Measurements from ENCODE around the gene MACROD2.

The MACROD2 gene

DNA sequence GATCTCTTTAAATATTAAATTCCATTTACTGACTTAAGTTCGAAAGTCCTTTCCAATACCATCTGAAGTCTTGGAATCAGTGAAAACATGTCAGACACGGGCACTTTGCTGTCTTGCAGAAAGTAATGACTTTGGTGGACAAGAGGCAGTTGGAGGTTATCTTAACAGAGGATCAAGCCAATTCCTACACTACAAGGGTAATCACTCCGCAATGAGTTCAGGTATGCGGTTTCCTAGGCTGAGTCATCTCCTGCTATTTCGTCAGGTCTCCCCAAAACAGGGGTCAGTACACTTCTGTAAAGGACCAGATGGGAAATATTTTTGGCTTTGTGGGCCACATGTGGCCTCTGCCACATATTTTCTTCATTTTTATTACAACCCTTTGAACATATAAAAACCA is 1921.3 kb downstream of the MACROD2 start:
- H3K4me3 ChIP-seq (ENCODE audit: control insufficient read depth, low read depth, low read length): no peak overlapping the region
- TF ChIP-seq, protein P1, sequence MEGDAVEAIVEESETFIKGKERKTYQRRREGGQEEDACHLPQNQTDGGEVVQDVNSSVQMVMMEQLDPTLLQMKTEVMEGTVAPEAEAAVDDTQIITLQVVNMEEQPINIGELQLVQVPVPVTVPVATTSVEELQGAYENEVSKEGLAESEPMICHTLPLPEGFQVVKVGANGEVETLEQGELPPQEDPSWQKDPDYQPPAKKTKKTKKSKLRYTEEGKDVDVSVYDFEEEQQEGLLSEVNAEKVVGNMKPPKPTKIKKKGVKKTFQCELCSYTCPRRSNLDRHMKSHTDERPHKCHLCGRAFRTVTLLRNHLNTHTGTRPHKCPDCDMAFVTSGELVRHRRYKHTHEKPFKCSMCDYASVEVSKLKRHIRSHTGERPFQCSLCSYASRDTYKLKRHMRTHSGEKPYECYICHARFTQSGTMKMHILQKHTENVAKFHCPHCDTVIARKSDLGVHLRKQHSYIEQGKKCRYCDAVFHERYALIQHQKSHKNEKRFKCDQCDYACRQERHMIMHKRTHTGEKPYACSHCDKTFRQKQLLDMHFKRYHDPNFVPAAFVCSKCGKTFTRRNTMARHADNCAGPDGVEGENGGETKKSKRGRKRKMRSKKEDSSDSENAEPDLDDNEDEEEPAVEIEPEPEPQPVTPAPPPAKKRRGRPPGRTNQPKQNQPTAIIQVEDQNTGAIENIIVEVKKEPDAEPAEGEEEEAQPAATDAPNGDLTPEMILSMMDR (IDR thresholded peaks at IDR 0.05; ENCODE audit: control insufficient read depth, insufficient read depth, low read depth, low read length, missing control alignments): no peak
- DNase-seq (ENCODE audit: low read depth): no peak

DNA sequence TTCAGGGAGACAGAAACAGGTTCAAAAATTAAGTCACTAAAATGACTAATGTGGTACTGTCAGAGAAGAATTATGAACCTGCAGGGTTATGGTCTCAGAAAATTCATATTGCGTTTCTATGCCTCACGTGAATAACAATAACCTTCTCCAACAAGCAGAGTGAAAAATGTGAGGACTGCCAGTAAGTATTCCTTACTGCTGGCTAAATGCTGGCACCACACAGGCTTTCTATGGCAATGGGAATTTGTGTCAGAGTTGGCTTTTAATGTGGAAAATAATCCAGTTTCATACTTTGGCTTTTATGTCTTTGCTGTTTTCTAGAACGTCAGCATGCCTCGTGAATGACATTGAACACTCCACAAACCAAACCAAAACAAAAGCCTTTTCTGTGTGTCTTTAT is 1922.0 kb downstream of the MACROD2 start:
- H3K4me3 ChIP-seq (ENCODE audit: control insufficient read depth, low read depth, low read length): no peak overlapping the region
- TF ChIP-seq, protein P1 (IDR thresholded peaks at IDR 0.05; ENCODE audit: control insufficient read depth, insufficient read depth, low read depth, low read length, missing control alignments): no peak
- DNase-seq (ENCODE audit: low read depth): no peak

DNA sequence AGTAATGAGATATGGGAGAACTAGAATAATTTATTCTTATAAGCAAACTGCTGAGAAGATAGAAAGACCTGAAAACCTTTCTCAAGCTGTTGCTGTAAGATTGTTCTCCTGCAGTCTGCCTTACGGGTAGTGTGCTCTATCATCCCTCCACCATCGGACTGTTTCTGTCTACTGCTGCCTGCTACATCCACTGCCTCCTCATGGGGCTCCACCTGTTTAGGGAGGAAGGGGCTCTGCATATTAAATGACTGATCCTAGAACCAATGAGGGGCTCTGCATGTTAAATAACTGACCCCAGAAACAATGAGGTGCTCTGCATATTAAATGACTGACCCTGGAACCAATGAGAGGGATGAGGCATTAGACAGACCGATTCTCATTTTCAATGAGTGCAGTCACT is 1923.3 kb downstream of the MACROD2 start:
- H3K4me3 ChIP-seq (ENCODE audit: control insufficient read depth, low read depth, low read length): no peak overlapping the region
- no peak for DNase-seq (ENCODE audit: low read depth)
- TF ChIP-seq, protein P1 (IDR thresholded peaks at IDR 0.05; ENCODE audit: control insufficient read depth, insufficient read depth, low read depth, low read length, missing control alignments): no peak

DNA sequence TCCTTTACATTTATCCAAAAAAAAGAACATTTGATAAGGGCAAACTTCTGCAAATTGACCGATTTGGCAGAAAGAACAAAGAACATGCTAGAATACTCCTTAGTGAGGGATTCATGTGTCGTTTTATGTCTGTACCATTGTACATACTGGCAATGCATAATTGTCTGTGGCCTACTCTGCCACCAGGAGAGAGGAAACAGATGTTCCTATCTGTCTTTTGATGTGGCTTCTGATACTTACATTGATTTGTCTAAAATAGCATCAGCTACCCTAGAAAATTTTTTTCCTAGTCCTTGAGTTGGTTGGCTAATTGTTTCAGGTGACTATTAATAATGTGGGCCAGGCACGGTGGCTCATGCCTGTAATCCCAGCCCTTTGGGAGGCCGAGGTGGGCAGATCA is 1923.8 kb downstream of the MACROD2 start:
- TF ChIP-seq, protein P1 (IDR thresholded peaks at IDR 0.05; ENCODE audit: control insufficient read depth, insufficient read depth, low read depth, low read length, missing control alignments): no peak
- DNase-seq (ENCODE audit: low read depth): no peak
- no peak overlapping the region for H3K4me3 ChIP-seq (ENCODE audit: control insufficient read depth, low read depth, low read length)

DNA sequence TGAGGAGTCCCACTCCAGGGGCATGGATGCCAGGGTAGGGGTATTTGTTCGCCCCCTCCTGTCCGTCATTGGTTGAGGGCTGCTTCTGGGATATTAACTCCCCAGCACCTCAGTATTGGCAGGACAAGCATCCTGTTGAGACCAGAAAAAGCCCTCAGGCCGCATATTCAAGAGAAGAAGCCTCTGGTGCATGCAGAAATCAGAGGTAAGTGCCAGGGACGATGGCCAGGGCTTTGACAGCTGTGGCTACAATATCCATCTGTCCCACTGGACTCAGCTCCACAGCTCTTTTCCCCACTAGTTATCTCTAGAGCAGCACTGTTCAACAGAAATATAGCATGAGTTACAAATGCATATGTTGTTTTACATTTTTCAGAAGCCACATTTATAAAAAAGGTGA is 1926.6 kb downstream of the MACROD2 start:
- H3K4me3 ChIP-seq (ENCODE audit: control insufficient read depth, low read depth, low read length): no peak overlapping the region
- TF ChIP-seq, protein P1 (IDR thresholded peaks at IDR 0.05; ENCODE audit: control insufficient read depth, insufficient read depth, low read depth, low read length, missing control alignments): no peak

DNA sequence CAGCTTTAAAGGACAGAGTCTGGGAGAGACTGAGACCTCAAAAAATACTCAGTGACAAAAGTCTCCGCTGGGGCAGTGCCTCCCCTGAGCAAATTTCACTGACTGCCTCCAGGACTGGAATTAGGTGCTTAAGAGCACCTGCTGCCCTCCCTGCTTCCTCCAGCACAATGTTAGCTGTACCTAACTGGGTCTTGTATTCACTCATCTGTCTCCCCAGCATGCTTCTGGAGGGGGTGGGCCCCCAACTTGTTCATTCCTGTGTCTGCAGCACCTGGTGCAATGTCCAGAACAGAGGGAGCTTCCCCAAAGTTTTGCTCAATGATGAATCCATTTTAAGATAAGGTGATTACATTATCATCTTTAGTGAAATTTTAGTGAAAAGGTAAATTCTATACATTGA is 1927.2 kb downstream of the MACROD2 start:
- TF ChIP-seq, protein P1 (IDR thresholded peaks at IDR 0.05; ENCODE audit: control insufficient read depth, insufficient read depth, low read depth, low read length, missing control alignments): no peak
- H3K4me3 ChIP-seq (ENCODE audit: control insufficient read depth, low read depth, low read length): no peak overlapping the region
- no peak for DNase-seq (ENCODE audit: low read depth)

More for the DNA sequence above, 1926.6 kb downstream of the MACROD2 start:
- no peak for DNase-seq (ENCODE audit: low read depth)
